IMR-90 (cell line): ENCODE results near the gene BRIP1. TPM values are rescaled to one million over a fixed set of nuclear protein-coding genes. Genes with fewer than 3 reads are reported as not detected.

Experiments
- ATAC-seq: fragments of 200-7000 bp; cut with Tn5 transposase; 2 replicates; pipeline ENCODE4 v1.9.1; 2020; ENCODE audit warnings: low read depth, mild to moderate bottlenecking, moderate library complexity
- BruUV-seq: library from RNA; stranded (reverse); fragments of 400-500 nt; replicated peaks from 2 replicates; lab custom pipeline; 2021; lab: Mats Ljungman, UMichigan
- CTCF ChIA-PET: fragments of 300-600 bp; formaldehyde crosslinking; extraction: SDS; loops from one replicate; lab custom pipeline; 2021; ENCODE audit warnings: antibody characterized with exemption; lab: Yijun Ruan, JAX
- POLR2A ChIA-PET: fragments of 300-600 bp; sonication (Branson Sonifier 250); formaldehyde crosslinking; loops from one replicate; lab custom pipeline; 2022; ENCODE audit warnings: antibody characterized with exemption; ENCODE audit not compliant: unreplicated experiment; lab: Charles Lee
- DNase-seq: peaks from one replicate; pipeline ENCODE4 v3.0.0; 2013
- H2AFZ ChIP-seq: replicated peaks from 2 replicates; pipeline ENCODE3; 2013; ENCODE audit warnings: low read length, mild to moderate bottlenecking; ENCODE audit not compliant: poor library complexity
- H2AK5ac ChIP-seq: 2 replicates; pipeline ENCODE4 v1.6.1; 2013; ENCODE audit warnings: low read depth, low read length, inconsistent platforms
- H2AK9ac ChIP-seq: replicated peaks from 2 replicates; pipeline ENCODE3; 2013; ENCODE audit warnings: mild to moderate bottlenecking, low read depth, low read length, moderate library complexity; ENCODE audit not compliant: poor library complexity
- H2BK120ac ChIP-seq: 2 replicates; pipeline ENCODE4 v1.6.1; 2013; ENCODE audit warnings: low read depth, low read length, inconsistent platforms
- H2BK15ac ChIP-seq: 3 replicates; pipeline ENCODE4 v1.6.1; 2013; ENCODE audit warnings: low read depth, low read length, inconsistent platforms
- H2BK20ac ChIP-seq: 2 replicates; pipeline ENCODE4 v1.6.1; 2013; ENCODE audit warnings: low read depth, mild to moderate bottlenecking, inconsistent platforms, low read length, moderate library complexity
- H2BK5ac ChIP-seq: 2 replicates; pipeline ENCODE4 v1.6.1; 2013; ENCODE audit warnings: mild to moderate bottlenecking, low read depth, low read length, inconsistent platforms; ENCODE audit not compliant: poor library complexity, severe bottlenecking
- H3K14ac ChIP-seq: replicated peaks from 2 replicates; pipeline ENCODE4 v1.6.1; 2013; ENCODE audit warnings: low read depth, low read length, inconsistent platforms
- H3K18ac ChIP-seq: 2 replicates; pipeline ENCODE4 v1.6.1; 2013; ENCODE audit warnings: low read depth, low read length, control low read depth
- H3K23ac ChIP-seq: 2 replicates; pipeline ENCODE4 v1.6.1; 2013; ENCODE audit warnings: low read depth, low read length, inconsistent platforms
- H3K27ac ChIP-seq: 2 replicates; pipeline ENCODE4 v1.5.1; 2013; ENCODE audit warnings: mild to moderate bottlenecking, control low read depth, low read length; ENCODE audit not compliant: insufficient read depth
- H3K27me3 ChIP-seq: 2 replicates; pipeline ENCODE4 v1.6.1; 2013; ENCODE audit warnings: low read length; ENCODE audit not compliant: control insufficient read depth, insufficient read depth
- H3K36me3 ChIP-seq: 2 replicates; pipeline ENCODE4 v1.6.1; 2013; ENCODE audit warnings: low read length, mixed read lengths; ENCODE audit not compliant: control insufficient read depth, insufficient read depth
- H3K4ac ChIP-seq: 2 replicates; pipeline ENCODE4 v1.6.1; 2013; ENCODE audit warnings: low read depth, low read length, inconsistent platforms
- H3K4me1 ChIP-seq: 2 replicates; pipeline ENCODE4 v1.6.1; 2013; ENCODE audit warnings: low read length, mixed read lengths; ENCODE audit not compliant: control insufficient read depth, insufficient read depth
- H3K4me2 ChIP-seq: 2 replicates; pipeline ENCODE4 v1.6.1; 2013; ENCODE audit warnings: low read depth, mild to moderate bottlenecking, control low read depth, low read length, moderate library complexity
- H3K4me3 ChIP-seq: 2 replicates; pipeline ENCODE4 v1.5.1; 2013; ENCODE audit warnings: low read depth, mild to moderate bottlenecking, control low read depth, low read length, moderate library complexity; ENCODE audit not compliant: insufficient read depth
- H3K56ac ChIP-seq: 2 replicates; pipeline ENCODE4 v1.6.1; 2013; ENCODE audit warnings: low read length, inconsistent platforms; ENCODE audit not compliant: insufficient read depth; ENCODE audit errors: extremely low read depth
- H3K79me1 ChIP-seq, 2 experiments: 2 replicates each; pipeline ENCODE4 v1.6.1; 2013; ENCODE audit warnings: low read length in 2 of 2, inconsistent platforms in 1 of 2, low read depth in 1 of 2
- H3K9ac ChIP-seq: 2 replicates; pipeline ENCODE4 v1.6.1; 2013; ENCODE audit warnings: low read depth, low read length, control low read depth
- H3K9me1 ChIP-seq: 2 replicates; pipeline ENCODE4 v1.6.1; 2013; ENCODE audit warnings: low read length, inconsistent platforms; ENCODE audit not compliant: insufficient read depth
- H3K9me3 ChIP-seq: 2 replicates; pipeline ENCODE4 v1.6.1; 2013; ENCODE audit warnings: low read length; ENCODE audit not compliant: control insufficient read depth, insufficient read depth
- H4K20me1 ChIP-seq: 2 replicates; pipeline ENCODE4 v1.6.1; 2013; ENCODE audit warnings: low read length, inconsistent platforms; ENCODE audit not compliant: insufficient read depth
- H4K5ac ChIP-seq: 2 replicates; pipeline ENCODE4 v1.6.1; 2013; ENCODE audit warnings: mild to moderate bottlenecking, low read depth, low read length, control low read depth
- H4K8ac ChIP-seq, 2 experiments: 2 replicates each; pipeline ENCODE4 v1.6.1; 2013; ENCODE audit warnings: low read depth in 2 of 2, low read length in 2 of 2, control low read depth in 1 of 2, inconsistent platforms in 1 of 2
- H4K91ac ChIP-seq: 2 replicates; pipeline ENCODE4 v1.6.1; 2013; ENCODE audit warnings: low read depth, low read length, inconsistent platforms; ENCODE audit not compliant: insufficient read depth
- BHLHE40 ChIP-seq: fragments of 150-350 bp; IDR thresholded peaks from 2 replicates; pipeline ENCODE4 v1.6.1; 2016; ENCODE audit warnings: mild to moderate bottlenecking, low read depth, low read length
- CEBPB ChIP-seq: IDR thresholded peaks from 2 replicates; pipeline ENCODE4 v1.6.1; 2012; ENCODE audit warnings: low read depth, low read length, improper control_type of control experiment
- CHD1 ChIP-seq: IDR thresholded peaks from 2 replicates; pipeline ENCODE4 v1.6.1; 2012; ENCODE audit warnings: low read depth, low read length, improper control_type of control experiment
- FOS ChIP-seq: fragments of 150-350 bp; IDR thresholded peaks from 2 replicates; pipeline ENCODE4 v1.6.1; 2016; ENCODE audit warnings: low read depth, low read length
- MAFK ChIP-seq: IDR thresholded peaks from 2 replicates; pipeline ENCODE4 v1.6.1; 2012; ENCODE audit warnings: low read depth, low read length, improper control_type of control experiment
- MAZ ChIP-seq: IDR thresholded peaks from 2 replicates; pipeline ENCODE4 v1.6.1; 2012; ENCODE audit warnings: low read depth, mild to moderate bottlenecking, low read length, improper control_type of control experiment, moderate library complexity, borderline replicate concordance
- MXI1 ChIP-seq: IDR thresholded peaks from 2 replicates; pipeline ENCODE4 v1.6.1; 2012; ENCODE audit warnings: low read depth, mild to moderate bottlenecking, low read length, moderate library complexity, borderline replicate concordance
- NFE2L2 ChIP-seq: fragments of 150-350 bp; IDR thresholded peaks from 2 replicates; pipeline ENCODE4 v1.6.1; 2016; ENCODE audit warnings: low read depth, mild to moderate bottlenecking, low read length
- POLR2A ChIP-seq: IDR thresholded peaks from 2 replicates; pipeline ENCODE4 v1.6.1; 2012; ENCODE audit warnings: mild to moderate bottlenecking, low read depth, low read length
- RAD21 ChIP-seq: IDR thresholded peaks from 2 replicates; pipeline ENCODE4 v1.6.1; 2012; ENCODE audit warnings: low read length, improper control_type of control experiment
- RCOR1 ChIP-seq: IDR thresholded peaks from 2 replicates; pipeline ENCODE4 v1.6.1; 2012; ENCODE audit warnings: mild to moderate bottlenecking, low read length, improper control_type of control experiment; ENCODE audit not compliant: insufficient replicate concordance
- RFX5 ChIP-seq: IDR thresholded peaks from 2 replicates; pipeline ENCODE4 v1.8.0; 2012; ENCODE audit warnings: low read depth, mild to moderate bottlenecking, low read length, moderate library complexity
- SMC3 ChIP-seq: fragments of 150-350 bp; IDR thresholded peaks from 2 replicates; pipeline ENCODE4 v1.6.1; 2016; ENCODE audit warnings: low read depth, mild to moderate bottlenecking, antibody characterized with exemption, low read length, moderate library complexity
- WGBS, 2 experiments: methylation state at CpG; one replicate each; pipeline versions ENCODE4 v1.1.5 to v1.1.7; 2013; ENCODE audit warnings: missing lambda C conversion rate in 2 of 2; ENCODE audit not compliant: insufficient read length in 1 of 2; ENCODE audit errors: extremely low coverage in 2 of 2; 5-methylcytosine and 5-hydroxymethylcytosine counted together
- dilution Hi-C: fragments of 300-500 bp; cut with HindIII; formaldehyde crosslinking; loops from one replicate; pipeline ENCODE4 v1.14.3; 2018; ENCODE audit warnings: low sequenced_read_pairs; ENCODE audit not compliant: unreplicated experiment
- in situ Hi-C: fragments of 300-500 bp; cut with MboI; formaldehyde crosslinking; loops from 3 replicates; pipeline ENCODE4 v1.14.3; 2019; ENCODE audit warnings: low sequenced_read_pairs, inconsistent platforms, mixed read lengths
- intact Hi-C: fragments of 100-400 bp; cut with micrococcal nuclease; formaldehyde crosslinking; loops from 2 replicates; pipeline ENCODE4 v1.10.0; 2022
- polyA plus RNA-seq, 3 experiments: library from polyadenylated mRNA; depleted of rRNA; stranded (reverse); fragments of >200 nt; gene quantifications; 2 replicates each; pipeline ENCODE4 v1.2.3, GENCODE V29; 2012; ENCODE audit warnings: low replicate concordance in 1 of 3
- total RNA-seq: library from RNA; depleted of rRNA; stranded (reverse); fragments of >200 nt; gene quantifications from 2 replicates; pipeline ENCODE4 v1.2.3, GENCODE V29; 2012
- TF ChIP-seq, protein P1 (sequence below): fragments of 150-350 bp; IDR thresholded peaks from 2 replicates; pipeline ENCODE4 v1.6.1; 2016; ENCODE audit warnings: low read depth, mild to moderate bottlenecking, low read length, moderate library complexity, borderline replicate concordance
- TF ChIP-seq, protein P2 (sequence below): conservative IDR thresholded peaks from 2 replicates; pipeline ENCODE4 v1.5.1; 2012; ENCODE audit warnings: mild to moderate bottlenecking, low read depth, low read length, improper control_type of control experiment

Gene BRIP1
- total and polyA plus RNA-seq, 2 of the 4 experiments (the other 2 are of a cell fraction), result 6.1 to 19.7 TPM

DNA sequence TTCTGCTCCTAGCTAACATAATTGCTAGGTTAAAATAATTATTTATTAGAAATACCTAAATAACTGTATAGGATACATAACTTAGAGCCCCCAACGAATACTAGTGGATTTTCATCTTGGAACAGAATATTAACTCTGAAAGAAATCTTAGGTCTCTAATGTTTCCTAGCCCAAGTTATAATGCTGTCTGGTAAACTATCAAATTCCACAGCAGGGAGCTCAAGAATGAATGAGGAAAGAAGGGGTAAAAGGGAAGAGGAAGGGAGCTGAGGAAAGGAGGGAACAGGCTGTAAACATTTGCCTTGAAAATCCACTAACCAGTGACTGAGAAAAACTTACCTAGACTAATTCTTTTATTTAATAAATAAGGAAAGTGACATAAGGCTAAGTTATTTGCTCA is 179.2 kb downstream of the BRIP1 start:
- no peak overlapping the region for H2BK15ac ChIP-seq
- H2AFZ ChIP-seq, result no peak overlapping the region
- H4K91ac ChIP-seq, result no peak overlapping the region
- no peak overlapping the region for H4K5ac ChIP-seq
- 0 out of 4 replicates have a peak, but pooled peaks cover 0 to 6% of the 10 kb centered on the region in 2 experiments for H3K79me1 ChIP-seq
- no peak overlapping the region for H3K4ac ChIP-seq
- WGBS, 2 experiments, result no CpG with 5 or more reads among the region's 1 CpG
- H3K4me1 ChIP-seq, result no peaks in the 10 kb centered on the region
- H3K18ac ChIP-seq, result no peak overlapping the region
- H3K9ac ChIP-seq, result no peak overlapping the region
- no peak overlapping the region for H3K23ac ChIP-seq
- H2BK120ac ChIP-seq, result no peak overlapping the region
- ChIA-PET CTCF (interaction anchor here (0.9 kb wide), 1 partner anchor 11 kb away, joined by 3 read pairs; no protein-coding TSS in a partner anchor), POLR2A (no interaction called here)
- H2AK5ac ChIP-seq, result no peak overlapping the region
- H3K9me1 ChIP-seq, result no peaks in the 10 kb centered on the region
- no peak overlapping the region for H3K56ac ChIP-seq
- BruUV-seq, result no TSS peak
- no peaks in the 10 kb centered on the region for H3K9me3 ChIP-seq
- H3K36me3 ChIP-seq, result no peaks in the 10 kb centered on the region
- H3K27me3 ChIP-seq, result no peaks in the 10 kb centered on the region
- H3K27ac ChIP-seq, result no peak overlapping the region
- H4K8ac ChIP-seq, result no peak overlapping the region
- ATAC-seq (no peak), DNase-seq (no peak)
- H3K14ac ChIP-seq, result no peak overlapping the region
- H3K4me3 ChIP-seq, result no peak overlapping the region
- H4K20me1 ChIP-seq, result no peaks in the 10 kb centered on the region
- intact Hi-C loops, result no loop called here
- TF ChIP-seq CHD1 (no peak), RAD21 (no peak), MAFK (no peak), RCOR1 (no peak), RFX5 (no peak), BHLHE40 (no peak), MXI1 (no peak), FOS (no peak), CEBPB (no peak), MAZ (no peak), SMC3 (no peak), POLR2A (no peak), NFE2L2 (no peak)
- TF ChIP-seq, protein P1, sequence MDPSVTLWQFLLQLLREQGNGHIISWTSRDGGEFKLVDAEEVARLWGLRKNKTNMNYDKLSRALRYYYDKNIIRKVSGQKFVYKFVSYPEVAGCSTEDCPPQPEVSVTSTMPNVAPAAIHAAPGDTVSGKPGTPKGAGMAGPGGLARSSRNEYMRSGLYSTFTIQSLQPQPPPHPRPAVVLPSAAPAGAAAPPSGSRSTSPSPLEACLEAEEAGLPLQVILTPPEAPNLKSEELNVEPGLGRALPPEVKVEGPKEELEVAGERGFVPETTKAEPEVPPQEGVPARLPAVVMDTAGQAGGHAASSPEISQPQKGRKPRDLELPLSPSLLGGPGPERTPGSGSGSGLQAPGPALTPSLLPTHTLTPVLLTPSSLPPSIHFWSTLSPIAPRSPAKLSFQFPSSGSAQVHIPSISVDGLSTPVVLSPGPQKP, result no peak
- TF ChIP-seq, protein P2, sequence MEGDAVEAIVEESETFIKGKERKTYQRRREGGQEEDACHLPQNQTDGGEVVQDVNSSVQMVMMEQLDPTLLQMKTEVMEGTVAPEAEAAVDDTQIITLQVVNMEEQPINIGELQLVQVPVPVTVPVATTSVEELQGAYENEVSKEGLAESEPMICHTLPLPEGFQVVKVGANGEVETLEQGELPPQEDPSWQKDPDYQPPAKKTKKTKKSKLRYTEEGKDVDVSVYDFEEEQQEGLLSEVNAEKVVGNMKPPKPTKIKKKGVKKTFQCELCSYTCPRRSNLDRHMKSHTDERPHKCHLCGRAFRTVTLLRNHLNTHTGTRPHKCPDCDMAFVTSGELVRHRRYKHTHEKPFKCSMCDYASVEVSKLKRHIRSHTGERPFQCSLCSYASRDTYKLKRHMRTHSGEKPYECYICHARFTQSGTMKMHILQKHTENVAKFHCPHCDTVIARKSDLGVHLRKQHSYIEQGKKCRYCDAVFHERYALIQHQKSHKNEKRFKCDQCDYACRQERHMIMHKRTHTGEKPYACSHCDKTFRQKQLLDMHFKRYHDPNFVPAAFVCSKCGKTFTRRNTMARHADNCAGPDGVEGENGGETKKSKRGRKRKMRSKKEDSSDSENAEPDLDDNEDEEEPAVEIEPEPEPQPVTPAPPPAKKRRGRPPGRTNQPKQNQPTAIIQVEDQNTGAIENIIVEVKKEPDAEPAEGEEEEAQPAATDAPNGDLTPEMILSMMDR, result no peak
- H2BK5ac ChIP-seq, result no peak overlapping the region
- H2AK9ac ChIP-seq, result no peak overlapping the region
- H3K4me2 ChIP-seq, result no peak overlapping the region
- dilution Hi-C loops, result no loop called here
- H2BK20ac ChIP-seq, result no peak overlapping the region
- in situ Hi-C loops, result no loop called here
